KMS-11 (cell line): ENCODE data around the gene EIF1B.
A peak's percentile ranks its signal among the peaks of the same experiment; 100 is the strongest.

Experiments used
- H2AFZ ChIP-seq: fragments of 200-600 bp; sonication (generic); 2 replicates; pipeline ENCODE4 v1.6.1; 2016; ENCODE audit warnings: antibody characterized with exemption, mixed run types, low read depth
- H3K27ac ChIP-seq: fragments of 200-600 bp; sonication (generic); 2 replicates; pipeline ENCODE4 v1.6.1; 2016; ENCODE audit warnings: mild to moderate bottlenecking, mixed run types
- H3K27me3 ChIP-seq: fragments of 200-600 bp; sonication (generic); 2 replicates; pipeline ENCODE4 v1.6.1; 2017; ENCODE audit warnings: mild to moderate bottlenecking, low read depth, mixed run types, moderate library complexity; ENCODE audit not compliant: insufficient read depth
- H3K36me3 ChIP-seq: fragments of 200-600 bp; sonication (generic); 2 replicates; pipeline ENCODE4 v1.6.1; 2017; ENCODE audit warnings: mild to moderate bottlenecking, mixed run types; ENCODE audit not compliant: insufficient read depth
- H3K4me1 ChIP-seq: fragments of 200-600 bp; sonication (generic); 2 replicates; pipeline ENCODE4 v1.6.1; 2016; ENCODE audit warnings: mild to moderate bottlenecking, low read depth, mixed run types; ENCODE audit not compliant: poor library complexity, severe bottlenecking
- H3K4me2 ChIP-seq: fragments of 200-600 bp; sonication (generic); 2 replicates; pipeline ENCODE4 v1.7.0; 2016; ENCODE audit warnings: mild to moderate bottlenecking, mixed run types
- H3K4me3 ChIP-seq: fragments of 200-600 bp; sonication (generic); IDR thresholded peaks from 2 replicates; pipeline ENCODE4 v1.6.1; 2017; ENCODE audit warnings: low read depth, low read length, mixed read lengths; ENCODE audit not compliant: insufficient read depth
- H3K79me2 ChIP-seq: fragments of 200-600 bp; sonication (generic); 2 replicates; pipeline ENCODE4 v1.6.1; 2016; ENCODE audit warnings: low read depth, mixed run types; ENCODE audit not compliant: insufficient read depth
- H3K9ac ChIP-seq: fragments of 200-600 bp; sonication (generic); 2 replicates; pipeline ENCODE4 v1.6.1; 2016; ENCODE audit warnings: mild to moderate bottlenecking, mixed run types
- H4K20me1 ChIP-seq: fragments of 200-600 bp; sonication (generic); 2 replicates; pipeline ENCODE4 v1.6.1; 2016; ENCODE audit warnings: mild to moderate bottlenecking, mixed run types; ENCODE audit not compliant: insufficient read depth
- CTCF ChIP-seq: fragments of 200-600 bp; sonication (generic); conservative IDR thresholded peaks from 2 replicates; pipeline ENCODE4 v1.6.1; 2017; ENCODE audit warnings: low read depth, mild to moderate bottlenecking, antibody characterized with exemption, low read length, moderate library complexity, mixed read lengths

EIF1B gene

GRCh38 chr3:40308725-40309417 is 636 bp upstream of the EIF1B start:
- Histone ChIP-seq H3K27ac (no peak overlapping the region), H3K36me3 (no peaks in the 10 kb centered on the region; the same call in 1 of the 2 replicates), H3K4me1 (peaks cover 5% of the 10 kb centered on the region), H4K20me1 (no peaks in the 10 kb centered on the region), H3K4me3 (peak overlapping the region; percentile 15), H3K79me2 (0 out of 2 replicates have a peak, but pooled peaks cover 9% of the 10 kb centered on the region), H3K4me2 (peak overlapping the region; percentile 54), H3K27me3 (no peaks in the 10 kb centered on the region), H2AFZ (peak overlapping the region; percentile 91), H3K9ac (peak overlapping the region; percentile 91; the same call in 1 of the 2 replicates)
- no peak for TF ChIP-seq CTCF

GRCh38 chr3:40309925-40310695 is 603 bp downstream of the EIF1B start:
- Histone ChIP-seq H3K27me3 (no peaks in the 10 kb centered on the region), H4K20me1 (no peaks in the 10 kb centered on the region), H3K79me2 (0 out of 2 replicates have a peak, but pooled peaks cover 9% of the 10 kb centered on the region), H3K4me3 (peak overlapping the region; percentile 61), H3K9ac (peak overlapping the region; percentile 91), H3K36me3 (no peaks in the 10 kb centered on the region; the same call in 1 of the 2 replicates), H3K4me2 (peak overlapping the region; percentile 63; the same call in 1 of the 2 replicates), H3K4me1 (peaks cover 5% of the 10 kb centered on the region), H2AFZ (peak overlapping the region; percentile 61), H3K27ac (peak overlapping the region; percentile 54)
- TF ChIP-seq CTCF = no peak

- Histone ChIP-seq H3K4me2 (peak overlapping the region; percentile 63; the same call in 1 of the 2 replicates), H3K9ac (no peak overlapping the region; the same call in 1 of the 2 replicates), H3K27me3 (no peaks in the 10 kb centered on the region), H3K79me2 (0 out of 2 replicates have a peak, but pooled peaks cover 9% of the 10 kb centered on the region), H3K4me3 (peak overlapping the region; percentile 61), H3K27ac (no peak overlapping the region), H3K4me1 (peaks cover 5% of the 10 kb centered on the region), H3K36me3 (no peaks in the 10 kb centered on the region; the same call in 1 of the 2 replicates), H2AFZ (no peak overlapping the region), H4K20me1 (no peaks in the 10 kb centered on the region)
- TF ChIP-seq CTCF = no peak
These were observed 1.2 kb downstream of the EIF1B start for GRCh38 chr3:40310705-40311104.

GRCh38 chr3:40312661-40313226 is 3.2 kb downstream of the EIF1B start:
- no peak overlapping the region for H3K27ac ChIP-seq
- 0 out of 2 replicates have a peak, but pooled peaks cover 9% of the 10 kb centered on the region for H3K79me2 ChIP-seq
- H3K4me2 ChIP-seq = no peak overlapping the region
- no peak overlapping the region for H3K9ac ChIP-seq
- no peak for TF ChIP-seq CTCF
- H3K36me3 ChIP-seq = no peaks in the 10 kb centered on the region; the same call in 1 of the 2 replicates
- H4K20me1 ChIP-seq = no peaks in the 10 kb centered on the region
- no peak overlapping the region for H2AFZ ChIP-seq
- H3K4me3 ChIP-seq = no peak overlapping the region
- peaks cover 5% of the 10 kb centered on the region for H3K4me1 ChIP-seq
- H3K27me3 ChIP-seq = no peaks in the 10 kb centered on the region
